Endothelial cell of umbilical vein (primary cell): ENCODE results near the gene GOLGA1. TPM values are rescaled to one million over a fixed set of nuclear protein-coding genes. Genes with fewer than 3 reads are reported as not detected.

Source experiments
- BruUV-seq: library from RNA; stranded (reverse); fragments of 400-500 nt; replicated peaks from 2 replicates; lab custom pipeline; 2021; lab: Mats Ljungman, UMichigan
- CTCF ChIA-PET: fragments of 300-600, 350-600 bp; sonication (Branson Sonifier 250); formaldehyde crosslinking; loops from one replicate; lab custom pipeline; 2021; ENCODE audit warnings: antibody characterized with exemption, inconsistent platforms; lab: Charles Lee
- POLR2A ChIA-PET: fragments of 300-600, 350-600 bp; sonication (Branson Sonifier 250); formaldehyde crosslinking; loops from one replicate; lab custom pipeline; 2021; ENCODE audit warnings: antibody characterized with exemption, inconsistent platforms; lab: Charles Lee
- DNase-seq: peaks from one replicate; pipeline ENCODE4 v3.0.0-alpha.2; 2011; ENCODE audit warnings: low read depth, low spot score
- FAIRE-seq: peaks from 2 replicates; lab custom pipeline; 2011; peaks lifted over from hg19 to GRCh38; lab: Jason Lieb, UNC
- H2AFZ ChIP-seq: 2 replicates; pipeline ENCODE4 v1.6.0; 2012; ENCODE audit warnings: low read depth, low read length, control low read depth, inconsistent platforms
- H3K27ac ChIP-seq: 2 replicates; pipeline ENCODE4 v1.5.1; 2011; ENCODE audit warnings: low read depth, mild to moderate bottlenecking, control low read depth, low read length, moderate library complexity; ENCODE audit not compliant: insufficient read depth
- H3K27me3 ChIP-seq, 2 experiments: 2 replicates each; pipeline versions ENCODE4 v1.6.0 to v1.6.1; 2011; ENCODE audit warnings: low read length in 2 of 2, mixed read lengths in 1 of 2; ENCODE audit not compliant: control insufficient read depth in 2 of 2, insufficient read depth in 2 of 2
- H3K36me3 ChIP-seq, 2 experiments: 2 replicates in 1 of 2; 3 replicates in 1 of 2; pipeline ENCODE4 v1.5.1; 2011; ENCODE audit warnings: low read length in 2 of 2, mild to moderate bottlenecking in 1 of 2, moderate library complexity in 1 of 2; ENCODE audit not compliant: control insufficient read depth in 2 of 2, insufficient read depth in 2 of 2; ENCODE audit errors: extremely low read depth in 1 of 2
- H3K4me1 ChIP-seq: 3 replicates; pipeline ENCODE4 v1.5.1; 2011; ENCODE audit warnings: mild to moderate bottlenecking, low read length; ENCODE audit not compliant: control insufficient read depth, insufficient read depth; ENCODE audit errors: extremely low read depth
- H3K4me2 ChIP-seq: 2 replicates; pipeline ENCODE4 v1.6.1; 2011; ENCODE audit warnings: low read length, control low read depth, mixed read lengths; ENCODE audit not compliant: insufficient read depth
- H3K4me3 ChIP-seq, 3 experiments: fragments of 200-600 bp in 1 of 3; sonication (generic), shearing (Covaris generic) in 1 of 3; replicated peaks in 1 of 3; 2 replicates each; pipeline ENCODE4 v1.5.1; 2011 to 2016; ENCODE audit warnings: control low read depth in 3 of 3, low read length in 3 of 3, mild to moderate bottlenecking in 2 of 3, inconsistent platforms in 1 of 3, low read depth in 1 of 3, moderate library complexity in 1 of 3; ENCODE audit not compliant: insufficient read depth in 1 of 3
- H3K79me2 ChIP-seq: 2 replicates; pipeline ENCODE4 v1.6.0; 2012; ENCODE audit warnings: low read length, inconsistent platforms; ENCODE audit not compliant: control insufficient read depth, insufficient read depth
- H3K9ac ChIP-seq: replicated peaks from 2 replicates; pipeline ENCODE3; 2011; ENCODE audit warnings: low read length, control low read depth; ENCODE audit not compliant: insufficient read depth; ENCODE audit errors: extremely low read depth
- H3K9me1 ChIP-seq: replicated peaks from 3 replicates; pipeline ENCODE4 v1.6.0; 2011; ENCODE audit warnings: mild to moderate bottlenecking, low read length; ENCODE audit not compliant: control insufficient read depth, insufficient read depth; ENCODE audit errors: extremely low read depth
- H3K9me3 ChIP-seq: replicated peaks from 2 replicates; pipeline ENCODE4 v1.5.1; 2012; ENCODE audit warnings: low read length, inconsistent platforms; ENCODE audit not compliant: control insufficient read depth, insufficient read depth
- H4K20me1 ChIP-seq: replicated peaks from 2 replicates; pipeline ENCODE3; 2011; ENCODE audit warnings: mild to moderate bottlenecking, low read length; ENCODE audit not compliant: control insufficient read depth, insufficient read depth; ENCODE audit errors: extremely low read depth
- EZH2 ChIP-seq: IDR thresholded peaks from 2 replicates; pipeline ENCODE4 v1.6.1; 2012; ENCODE audit warnings: borderline replicate concordance, low read depth, mild to moderate bottlenecking, moderate library complexity, low read length, inconsistent platforms; ENCODE audit not compliant: severe bottlenecking
- FOS ChIP-seq: IDR thresholded peaks from 2 replicates; pipeline ENCODE4 v1.6.1; 2011; ENCODE audit warnings: mild to moderate bottlenecking, low read length, moderate library complexity, borderline replicate concordance; ENCODE audit not compliant: insufficient read depth
- GATA2 ChIP-seq: IDR thresholded peaks from 2 replicates; pipeline ENCODE4 v1.7.0; 2011; ENCODE audit warnings: low read depth, mild to moderate bottlenecking, moderate library complexity, mixed read lengths, low read length; ENCODE audit not compliant: insufficient read length, insufficient read depth
- JUN ChIP-seq: IDR thresholded peaks from 2 replicates; pipeline ENCODE4 v1.6.1; 2011; ENCODE audit warnings: borderline replicate concordance, low read depth; ENCODE audit not compliant: insufficient read length, insufficient read depth
- MYC ChIP-seq: IDR thresholded peaks from one replicate; pipeline ENCODE4 v1.6.1; 2011; ENCODE audit warnings: mild to moderate bottlenecking, low read depth, low read length
- POLR2A ChIP-seq: IDR thresholded peaks from 2 replicates; pipeline ENCODE4 v1.6.1; 2012; ENCODE audit warnings: low read depth, mild to moderate bottlenecking, control low read depth, low read length
- POLR2AphosphoS5 ChIP-seq: IDR thresholded peaks from 2 replicates; pipeline ENCODE4 v1.6.1; 2012; ENCODE audit warnings: low read depth, mild to moderate bottlenecking, control low read depth, low read length, moderate library complexity; ENCODE audit not compliant: insufficient read depth
- dilution Hi-C: fragments of 300-500 bp; cut with MboI; formaldehyde crosslinking; loops from one replicate; pipeline ENCODE4 v1.15.0; 2019; ENCODE audit warnings: low sequenced_read_pairs; ENCODE audit not compliant: extremely low pct_ligation_motif_present
- intact Hi-C: fragments of 100-400 bp; cut with micrococcal nuclease; formaldehyde crosslinking; loops from one replicate; pipeline ENCODE4 v1.10.0; 2022
- polyA plus RNA-seq, 4 experiments: library from polyadenylated mRNA; depleted of rRNA in 3 of 4; stranded (reverse) in 3 of 4; unstranded in 1 of 4; fragments of >200 nt; gene quantifications; 2 replicates each; pipeline versions ENCODE4 v1.2.1 to v1.2.3, GENCODE V29; 2011 to 2012; ENCODE audit warnings: missing spikeins in 1 of 4
- total RNA-seq: library from RNA; stranded (reverse); gene quantifications from 2 replicates; pipeline ENCODE4 v1.2.3, GENCODE V29; 2021
- TF ChIP-seq, protein P1 (sequence below), 2 donors: IDR thresholded peaks; 1 replicate in 1 of 2; 2 replicates in 1 of 2; pipeline ENCODE4 v1.5.1; 2011; ENCODE audit warnings: low read length in 2 of 2, mild to moderate bottlenecking in 2 of 2, moderate library complexity in 2 of 2, control low read depth in 1 of 2, inconsistent platforms in 1 of 2, low read depth in 1 of 2; ENCODE audit not compliant: insufficient read depth in 1 of 2; ENCODE audit errors: extremely low read depth in 1 of 2
- TF ChIP-seq, protein P2 (sequence below): IDR thresholded peaks from 2 replicates; pipeline ENCODE4 v1.6.1; 2011; ENCODE audit not compliant: insufficient read depth, insufficient read length

GOLGA1 gene
- total and polyA plus RNA-seq, 2 donors (not counting 3 experiments of a cell fraction or from before 2014, with no cell fraction given), result 13.1 to 19.9 TPM

DNA sequence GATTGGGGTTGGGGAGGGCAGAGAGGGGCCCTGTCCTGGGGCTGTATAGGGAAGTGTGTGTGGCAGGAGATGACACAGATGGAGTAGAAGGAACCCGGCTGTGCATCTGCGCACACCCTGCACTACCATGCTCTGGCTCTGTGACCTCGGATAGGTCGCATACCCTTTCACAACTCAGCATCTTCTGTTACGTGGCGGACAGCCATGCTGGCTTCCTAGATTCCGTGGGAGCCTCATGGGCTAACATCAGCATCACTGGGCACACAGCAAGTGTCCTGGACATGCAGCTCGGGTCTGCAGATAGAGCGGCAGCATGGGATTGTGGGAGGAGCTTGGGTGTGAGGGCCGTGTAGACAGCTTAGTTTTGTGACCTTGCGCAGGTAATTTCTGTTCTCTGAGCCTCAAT, 69.7 kb downstream of the GOLGA1 start:
- H3K79me2 ChIP-seq, result peaks cover 78% of the 10 kb centered on the region
- no peak overlapping the region for H3K9ac ChIP-seq
- no peaks in the 10 kb centered on the region for H3K9me3 ChIP-seq
- no peaks in the 10 kb centered on the region for H3K9me1 ChIP-seq
- peak overlapping the region; percentile 75 for H3K27ac ChIP-seq
- H3K4me3 ChIP-seq, result peak overlapping the region in 1 of 3 experiments; percentile 79
- ChIA-PET POLR2A (interaction anchor here (1.2 kb wide), 1 partner anchor 212 kb away, joined by 3 read pairs; no protein-coding TSS in a partner anchor), CTCF (interaction anchor here (1.6 to 4.1 kb wide), 2 partner anchors 10 to 18 kb away, joined by 4 to 15 read pairs; partner anchors contain the start of gene WDR38)
- peak; percentile 21 for TF ChIP-seq POLR2A
- TF ChIP-seq, protein P1, sequence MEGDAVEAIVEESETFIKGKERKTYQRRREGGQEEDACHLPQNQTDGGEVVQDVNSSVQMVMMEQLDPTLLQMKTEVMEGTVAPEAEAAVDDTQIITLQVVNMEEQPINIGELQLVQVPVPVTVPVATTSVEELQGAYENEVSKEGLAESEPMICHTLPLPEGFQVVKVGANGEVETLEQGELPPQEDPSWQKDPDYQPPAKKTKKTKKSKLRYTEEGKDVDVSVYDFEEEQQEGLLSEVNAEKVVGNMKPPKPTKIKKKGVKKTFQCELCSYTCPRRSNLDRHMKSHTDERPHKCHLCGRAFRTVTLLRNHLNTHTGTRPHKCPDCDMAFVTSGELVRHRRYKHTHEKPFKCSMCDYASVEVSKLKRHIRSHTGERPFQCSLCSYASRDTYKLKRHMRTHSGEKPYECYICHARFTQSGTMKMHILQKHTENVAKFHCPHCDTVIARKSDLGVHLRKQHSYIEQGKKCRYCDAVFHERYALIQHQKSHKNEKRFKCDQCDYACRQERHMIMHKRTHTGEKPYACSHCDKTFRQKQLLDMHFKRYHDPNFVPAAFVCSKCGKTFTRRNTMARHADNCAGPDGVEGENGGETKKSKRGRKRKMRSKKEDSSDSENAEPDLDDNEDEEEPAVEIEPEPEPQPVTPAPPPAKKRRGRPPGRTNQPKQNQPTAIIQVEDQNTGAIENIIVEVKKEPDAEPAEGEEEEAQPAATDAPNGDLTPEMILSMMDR (IDR thresholded peaks at IDR 0.05; ENCODE audit: extremely low read depth in 1 of 2, insufficient read depth in 1 of 2, low read depth in 1 of 2, low read length in 2 of 2), result no peak
- H4K20me1 ChIP-seq, result peaks cover 7% of the 10 kb centered on the region
- no TSS peak for BruUV-seq
- DNase-seq (no peak), FAIRE-seq (no peak)
- dilution Hi-C loops, result no loop called here
- H3K4me2 ChIP-seq, result peak overlapping the region; percentile 96
- intact Hi-C loops, result no loop called here
- H2AFZ ChIP-seq, result no peak overlapping the region
- peaks cover 34% of the 10 kb centered on the region for H3K4me1 ChIP-seq
- H3K36me3 ChIP-seq, result peaks cover 15 to 23% of the 10 kb centered on the region in 2 experiments
- H3K27me3 ChIP-seq, result no peaks in the 10 kb centered on the region

DNA sequence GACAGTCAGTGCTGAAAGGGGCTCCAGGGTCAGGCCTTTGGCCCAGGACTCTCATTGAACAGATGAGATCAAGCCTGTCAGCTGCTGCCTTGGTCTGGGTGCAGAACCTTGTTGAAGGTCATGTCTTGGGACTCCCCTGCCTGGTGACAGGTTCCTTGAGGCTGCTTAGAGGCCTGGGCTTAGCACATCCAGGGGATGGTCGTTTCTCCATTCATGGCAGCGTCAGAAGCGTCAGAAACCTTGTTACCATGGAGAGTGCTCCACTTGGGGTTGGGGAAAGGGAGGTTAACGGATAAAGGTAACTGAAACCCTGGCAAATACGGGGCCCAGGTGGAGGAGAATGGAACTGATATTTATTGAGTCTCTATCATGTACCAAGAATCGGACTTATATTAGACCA, 70.2 kb downstream of the GOLGA1 start:
- intact Hi-C loops (loop anchor here (1.0 kb wide), 2 partner anchors 9 to 273 kb away; partner anchors contain the start of genes RPL35 and SCAI), dilution Hi-C loops (no loop called here)
- H3K79me2 ChIP-seq, result peaks cover 77% of the 10 kb centered on the region
- no peak overlapping the region for H2AFZ ChIP-seq
- no peak for DNase-seq
- no peak for FAIRE-seq
- H3K9me1 ChIP-seq, result no peaks in the 10 kb centered on the region
- H3K36me3 ChIP-seq, result peaks cover 15 to 20% of the 10 kb centered on the region in 2 experiments
- H3K27me3 ChIP-seq, result no peaks in the 10 kb centered on the region
- ChIA-PET POLR2A (interaction anchor here (0.7 to 1.2 kb wide), 2 partner anchors 8 to 211 kb away, joined by 3 read pairs; no protein-coding TSS in a partner anchor), CTCF (interaction anchor here (1.0 to 4.1 kb wide), 3 partner anchors 10 to 99 kb away, joined by 4 to 15 read pairs (median 7); partner anchors contain the start of genes NR6A1 and WDR38)
- no TSS peak for BruUV-seq
- peaks cover 7% of the 10 kb centered on the region for H4K20me1 ChIP-seq
- peak overlapping the region; percentile 96 for H3K4me2 ChIP-seq
- H3K9ac ChIP-seq, result peak overlapping the region; percentile 91
- no peaks in the 10 kb centered on the region for H3K9me3 ChIP-seq
- TF ChIP-seq POLR2AphosphoS5 (no peak), GATA2 (no peak), POLR2A (no peak), MYC (no peak), FOS (no peak), EZH2 (no peak), JUN (no peak)
- TF ChIP-seq, protein P2, sequence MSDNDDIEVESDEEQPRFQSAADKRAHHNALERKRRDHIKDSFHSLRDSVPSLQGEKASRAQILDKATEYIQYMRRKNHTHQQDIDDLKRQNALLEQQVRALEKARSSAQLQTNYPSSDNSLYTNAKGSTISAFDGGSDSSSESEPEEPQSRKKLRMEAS, result no peak
- TF ChIP-seq, protein P1 (IDR thresholded peaks at IDR 0.05; ENCODE audit: extremely low read depth in 1 of 2, insufficient read depth in 1 of 2, low read depth in 1 of 2, low read length in 2 of 2), result no peak
- H3K27ac ChIP-seq, result peak overlapping the region; percentile 75
- H3K4me1 ChIP-seq, result peaks cover 34% of the 10 kb centered on the region
- H3K4me3 ChIP-seq, result peak overlapping the region; percentile 31 to 97 (median 79)
